GM21360 (cell line): Measurements from ENCODE around the gene TGFBR1.
"Not testable (repeated sequence)": the region's sequence is repeated elsewhere in the genome, so short reads cannot be mapped to it uniquely, and the experiment has no call there.

Experiments
- ATAC-seq: cut with Tn5 transposase; IDR thresholded peaks from one replicate; pipeline ENCODE4 v1.9.1; 2021; ENCODE audit warnings: mild to moderate bottlenecking, moderate library complexity; ENCODE audit not compliant: unreplicated experiment

The TGFBR1 gene

GRCh38 chr9:99075246-99075912 lies 29.5 kb upstream of the TGFBR1 start:
- no peak for ATAC-seq

DNA sequence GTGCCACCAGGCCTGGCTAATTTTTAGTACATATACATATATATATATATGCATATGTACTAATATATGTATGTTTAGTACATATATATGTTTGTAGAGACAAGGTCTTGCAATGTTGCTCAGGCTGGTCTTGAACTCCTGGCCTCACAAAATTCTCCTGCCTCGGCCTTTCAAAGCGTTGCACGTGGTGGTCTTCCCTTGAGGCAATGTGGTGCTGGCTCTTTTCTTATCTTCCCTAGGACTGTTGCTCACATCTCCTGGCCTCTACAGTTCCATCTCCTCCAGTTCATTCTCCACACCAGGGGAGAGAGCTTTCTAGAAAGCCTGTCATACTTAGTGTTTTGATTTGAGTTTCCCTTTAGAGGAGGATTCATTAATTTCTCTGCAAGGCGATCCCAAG lies 28.9 kb upstream of the TGFBR1 start:
- ATAC-seq: no peak

DNA sequence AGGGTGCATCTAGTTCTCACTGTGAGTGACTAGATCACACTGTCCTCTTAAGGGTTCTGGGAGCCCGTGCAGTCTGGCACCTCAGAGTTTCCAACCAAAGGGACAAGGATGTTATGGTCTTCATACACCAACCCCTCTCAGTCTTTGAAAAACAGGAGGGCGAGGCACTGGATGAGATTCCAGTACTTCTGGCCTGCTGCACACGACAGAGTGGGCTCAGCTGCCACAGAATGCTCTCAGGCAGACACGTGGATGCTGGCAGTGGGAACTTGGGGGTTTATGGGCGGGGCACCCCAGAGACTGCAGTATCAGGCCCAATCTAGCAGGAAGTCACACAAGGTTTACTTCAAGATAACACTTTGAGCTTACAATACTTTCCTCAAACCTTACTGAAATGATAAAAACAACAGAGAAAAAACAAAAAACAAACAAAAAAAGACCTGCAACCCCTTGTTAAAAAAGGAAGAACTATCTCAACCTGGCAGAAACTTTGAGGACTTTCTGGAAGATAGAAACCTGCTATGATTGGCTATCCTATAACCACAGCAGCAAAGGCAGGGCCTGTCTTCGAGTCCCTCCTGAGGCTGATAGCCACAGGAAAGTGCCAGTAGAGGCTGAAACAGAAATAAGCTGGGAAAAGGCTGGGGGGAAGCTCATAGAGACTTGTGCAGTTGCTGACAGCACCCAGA lies 28.3 kb upstream of the TGFBR1 start:
- no peak for ATAC-seq

DNA sequence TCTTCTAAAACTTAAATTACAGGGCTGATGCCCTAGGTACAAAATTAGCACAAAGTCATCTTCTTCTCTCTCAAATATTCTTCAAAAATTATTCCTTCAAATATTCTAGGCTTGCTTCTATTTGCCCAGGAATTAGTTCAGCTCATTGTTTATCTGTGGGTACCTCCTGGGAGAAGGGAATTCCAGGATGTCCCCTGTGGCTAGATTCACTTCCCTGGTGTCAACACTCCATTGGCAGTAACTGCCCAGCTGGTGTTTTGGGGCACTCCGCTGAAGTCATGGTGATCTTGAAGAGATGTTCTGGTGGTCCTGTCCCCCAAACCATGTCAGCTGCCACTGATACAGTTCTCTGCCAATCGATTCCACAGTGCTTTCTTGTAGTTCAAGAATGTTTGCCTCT lies 26.2 kb upstream of the TGFBR1 start:
- ATAC-seq: no peak

- ATAC-seq: no peak
Observed at GRCh38 chr9:99079542-99079941, 25.4 kb upstream of the TGFBR1 start.

GRCh38 chr9:99083051-99083450 lies 21.9 kb upstream of the TGFBR1 start:
- ATAC-seq: no peak

DNA sequence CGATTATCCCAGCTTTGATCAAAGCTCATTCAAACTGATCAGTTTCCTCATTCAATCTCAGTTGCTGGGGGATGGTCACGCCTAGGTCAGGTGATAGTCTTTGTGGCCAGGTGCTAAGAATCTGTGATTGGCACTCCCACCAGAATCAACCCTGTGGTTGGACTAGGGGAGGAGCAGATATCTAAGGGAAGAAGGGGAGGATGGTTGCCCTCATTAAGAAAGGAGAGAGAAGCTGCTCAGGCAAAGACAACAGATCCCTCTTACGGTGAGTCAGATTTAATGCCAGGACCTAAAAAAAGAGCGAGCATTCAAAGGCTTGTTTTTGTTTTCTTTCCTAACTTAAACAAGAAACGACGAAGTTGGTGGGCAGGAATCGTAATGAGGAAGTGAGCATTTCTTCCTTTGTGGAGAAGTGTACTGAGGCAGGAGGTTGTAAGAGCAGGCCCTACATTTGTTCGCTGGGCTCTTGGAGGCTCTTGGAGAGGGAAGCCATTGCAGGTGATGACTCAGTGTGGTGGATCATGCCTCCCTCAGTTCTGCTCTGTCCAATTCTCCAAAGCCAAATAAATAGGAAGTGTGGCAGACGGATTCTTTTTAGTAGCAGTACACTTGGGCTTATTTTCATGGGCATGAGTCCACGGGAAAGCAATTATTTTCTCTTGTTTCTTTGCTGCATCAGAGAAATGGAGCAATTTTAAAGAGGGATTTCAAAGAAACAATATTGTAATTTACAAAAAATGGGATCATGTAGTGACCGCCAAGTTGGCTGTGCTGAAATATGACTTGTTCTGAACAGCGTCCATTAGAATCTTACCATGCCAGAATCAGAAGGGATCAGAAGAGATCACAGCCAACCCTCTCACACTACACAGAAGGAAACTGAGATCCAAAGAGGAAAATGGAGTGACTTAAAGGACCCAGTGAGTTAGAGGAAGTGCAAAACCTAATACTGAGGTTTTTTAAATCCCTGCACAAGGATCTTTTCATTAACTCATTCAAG lies 18.7 kb upstream of the TGFBR1 start:
- no peak for ATAC-seq

DNA sequence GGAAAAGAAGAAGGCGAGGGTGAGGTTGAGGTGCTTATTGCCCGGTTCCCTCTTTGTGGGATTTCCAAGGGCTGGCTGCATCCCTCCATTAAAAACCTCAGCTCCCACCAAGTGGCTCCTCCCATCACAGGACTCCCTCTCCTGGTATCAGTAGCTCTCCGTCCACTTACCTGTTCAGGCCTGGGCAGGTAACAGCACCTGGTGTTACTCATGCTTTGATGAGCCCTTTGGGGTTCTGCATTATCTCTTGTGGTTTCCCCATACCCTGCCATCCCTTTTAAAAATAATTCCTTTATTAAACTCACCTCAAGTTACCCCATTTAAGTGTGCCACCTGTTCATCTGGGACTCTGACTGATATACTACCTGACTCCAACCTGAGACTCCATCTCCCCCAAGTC lies 17.5 kb upstream of the TGFBR1 start:
- no peak for ATAC-seq

GRCh38 chr9:99090336-99091130 lies 14.4 kb upstream of the TGFBR1 start:
- ATAC-seq: no peak

GRCh38 chr9:99092643-99093491 lies 12.0 kb upstream of the TGFBR1 start:
- ATAC-seq: no peak

DNA sequence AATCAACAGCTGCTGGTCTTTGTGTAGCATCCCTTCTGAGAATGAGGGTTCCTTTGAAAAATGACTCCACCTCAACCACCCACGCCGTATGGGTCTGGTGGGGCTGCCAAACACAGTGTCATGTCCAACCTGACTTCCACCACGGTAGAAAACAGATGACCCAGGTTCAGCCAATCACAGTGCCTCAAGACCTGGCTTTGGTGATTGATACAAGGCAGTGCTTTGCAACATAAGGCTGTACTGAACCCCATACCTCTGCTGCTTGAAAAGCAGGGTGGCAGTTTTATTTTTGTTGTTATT lies 11.5 kb upstream of the TGFBR1 start:
- no peak for ATAC-seq

- no peak for ATAC-seq
Observed at GRCh38 chr9:99095565-99095964, 9.3 kb upstream of the TGFBR1 start.

DNA sequence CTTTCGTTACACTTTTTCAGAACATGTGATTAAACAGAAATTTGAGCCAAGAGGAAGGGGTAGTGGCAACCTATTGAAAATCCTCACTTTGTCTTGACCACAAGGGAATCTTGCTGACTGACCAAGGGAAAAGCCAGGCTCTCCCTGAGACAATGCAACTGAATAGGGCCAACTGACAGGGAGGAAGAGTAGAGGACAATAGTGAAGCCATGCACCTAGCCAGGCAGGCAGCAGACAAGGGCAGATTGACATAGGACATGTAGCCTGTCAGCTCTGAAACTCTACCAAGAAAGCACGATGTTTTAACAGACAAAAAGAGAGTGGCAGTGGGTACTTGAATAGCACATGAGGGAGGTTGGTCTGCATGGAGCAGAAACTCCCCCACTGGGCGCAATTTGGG lies 8.5 kb upstream of the TGFBR1 start:
- no peak for ATAC-seq

- not testable (repeated sequence) for ATAC-seq
Observed at GRCh38 chr9:99099806-99100585, 4.9 kb upstream of the TGFBR1 start.

GRCh38 chr9:99101271-99101670 lies 3.6 kb upstream of the TGFBR1 start:
- no peak for ATAC-seq

- no peak for ATAC-seq
Observed at GRCh38 chr9:99101812-99102211, 3.1 kb upstream of the TGFBR1 start.

DNA sequence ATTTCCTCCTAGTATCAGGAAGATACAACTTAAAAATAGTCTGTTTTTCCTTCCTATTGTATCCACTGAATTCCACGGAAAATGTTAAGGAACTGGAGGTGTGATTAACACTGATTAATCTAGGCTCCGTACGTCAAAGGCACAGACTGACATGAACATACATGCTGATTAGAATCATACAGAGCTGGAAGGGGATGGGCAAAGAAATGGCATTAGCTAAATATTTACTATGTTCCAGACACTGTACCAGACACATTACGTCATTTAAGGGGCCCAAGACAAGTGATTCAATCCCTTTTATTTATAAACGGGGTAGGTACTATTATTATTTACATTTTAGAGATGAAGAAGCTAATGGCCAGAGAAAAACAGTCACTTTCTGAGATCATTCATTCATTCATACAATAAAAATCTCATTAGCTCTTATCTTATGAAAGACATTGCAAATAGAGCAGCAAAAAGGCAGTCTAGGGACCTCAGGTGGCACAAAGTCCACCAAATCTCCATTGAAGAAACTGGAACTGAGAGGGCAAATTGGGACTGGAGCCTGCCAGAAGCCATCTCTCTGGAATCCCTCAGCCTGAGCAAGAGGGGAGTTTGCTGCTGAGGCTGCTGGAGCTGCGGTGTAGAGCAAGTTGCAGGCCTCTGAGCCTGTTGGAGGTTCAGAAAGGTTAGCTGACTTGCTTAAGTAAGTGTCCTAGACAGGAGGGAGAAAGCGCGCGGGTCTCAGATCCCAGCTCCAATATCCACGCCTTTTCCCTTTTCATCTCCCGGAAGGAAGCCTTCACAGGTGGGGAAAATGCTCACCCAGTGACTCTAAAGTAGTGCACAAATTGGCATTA lies 1.6 kb upstream of the TGFBR1 start:
- no peak for ATAC-seq

- ATAC-seq: no peak
Observed at GRCh38 chr9:99103901-99104458, 933 bp upstream of the TGFBR1 start.
